ENCODE measurements around the gene RPS6KL1. TPM values are rescaled to one million over a fixed set of nuclear protein-coding genes. Genes with fewer than 3 reads are reported as not detected.

Gene RPS6KL1
- polyA plus RNA-seq, 4 donors: 0.72 to 1.8 (median 1.2) TPM

DNA sequence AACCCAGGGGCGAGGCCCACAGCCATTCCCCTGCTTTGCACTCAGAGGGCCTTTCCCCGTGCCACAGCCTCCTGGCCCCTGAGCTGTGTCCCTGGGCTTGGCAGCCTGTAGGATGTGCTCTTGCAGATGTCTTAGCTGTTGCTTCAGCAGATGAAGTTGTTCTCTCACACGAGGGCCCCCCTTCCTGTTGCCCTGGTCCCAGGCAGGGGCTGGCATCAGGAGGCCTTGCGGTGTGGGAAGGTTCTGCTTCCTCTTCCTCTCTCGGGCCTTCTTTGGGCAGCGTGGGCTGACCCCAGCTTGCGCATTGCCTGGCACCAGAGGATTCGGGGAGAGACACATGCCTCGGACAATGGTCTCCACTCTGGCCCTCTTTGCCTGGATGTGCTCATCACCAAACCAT, 59.8 kb downstream of the RPS6KL1 start:
- DNase-seq (ENCODE audit: low read depth in 4 of 4, low spot score in 3 of 4): no peak

DNA sequence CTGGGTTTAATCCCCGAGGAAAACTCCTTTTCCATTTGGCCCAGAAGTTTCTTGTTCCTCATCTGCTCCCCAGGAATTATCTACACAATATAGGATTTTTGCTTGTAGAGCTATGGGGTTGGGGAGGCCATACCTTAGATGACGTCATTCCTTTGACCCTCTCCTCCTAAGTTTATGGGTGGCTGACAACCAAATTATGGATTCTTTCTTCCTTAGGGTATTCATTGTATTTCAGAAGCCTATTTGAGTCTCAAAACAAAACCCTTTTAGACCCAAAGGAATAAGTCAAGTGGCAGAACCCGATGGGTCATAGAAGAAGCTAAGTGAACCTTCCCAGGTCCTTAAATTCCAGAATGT, 61.3 kb downstream of the RPS6KL1 start:
- no peak for DNase-seq (ENCODE audit: low read depth in 4 of 4, low spot score in 3 of 4)

DNA sequence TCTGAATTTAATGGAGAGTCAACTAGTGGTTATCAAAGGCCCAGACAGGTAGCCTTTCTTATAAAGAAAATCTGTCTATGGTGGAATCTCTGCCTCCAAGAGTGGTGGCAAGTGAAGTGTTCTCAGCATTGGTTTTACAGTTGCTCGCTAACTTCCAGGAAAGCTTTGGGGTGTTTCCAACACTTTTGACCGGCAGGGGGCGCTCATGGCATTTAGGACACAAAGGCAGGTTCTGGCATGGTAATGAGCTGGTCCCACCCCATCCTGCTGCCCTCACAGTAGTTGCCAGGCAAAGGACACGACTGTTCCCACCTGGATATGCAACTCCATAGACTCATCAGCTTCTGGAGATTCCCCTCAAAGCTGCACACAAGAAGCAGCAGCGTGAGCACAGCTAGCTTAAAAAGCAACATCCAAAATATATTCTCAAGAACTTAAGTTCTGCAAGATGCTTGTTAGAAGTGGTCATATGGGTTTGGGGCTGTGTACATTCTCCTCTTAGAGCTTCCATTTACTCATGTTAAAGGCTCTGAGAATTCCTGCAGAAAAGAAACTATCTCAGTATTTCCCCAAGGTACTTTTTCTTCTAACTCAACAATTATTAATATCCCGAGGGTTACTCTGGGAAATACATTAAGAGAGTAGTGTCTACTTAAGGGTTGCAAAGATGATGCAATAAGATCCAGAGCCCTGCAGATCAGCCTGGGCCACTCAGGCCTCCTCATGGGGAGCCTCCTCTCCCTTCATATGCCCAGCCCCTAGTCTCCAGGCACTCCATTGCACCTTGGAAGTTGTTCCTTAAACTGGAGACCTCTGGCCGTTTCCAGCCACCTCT, 61.9 kb downstream of the RPS6KL1 start:
- peak in 3 of 4 donors; percentile 72 to 74 (median 73) for DNase-seq (ENCODE audit: low read depth in 4 of 4, low spot score in 3 of 4)

DNA sequence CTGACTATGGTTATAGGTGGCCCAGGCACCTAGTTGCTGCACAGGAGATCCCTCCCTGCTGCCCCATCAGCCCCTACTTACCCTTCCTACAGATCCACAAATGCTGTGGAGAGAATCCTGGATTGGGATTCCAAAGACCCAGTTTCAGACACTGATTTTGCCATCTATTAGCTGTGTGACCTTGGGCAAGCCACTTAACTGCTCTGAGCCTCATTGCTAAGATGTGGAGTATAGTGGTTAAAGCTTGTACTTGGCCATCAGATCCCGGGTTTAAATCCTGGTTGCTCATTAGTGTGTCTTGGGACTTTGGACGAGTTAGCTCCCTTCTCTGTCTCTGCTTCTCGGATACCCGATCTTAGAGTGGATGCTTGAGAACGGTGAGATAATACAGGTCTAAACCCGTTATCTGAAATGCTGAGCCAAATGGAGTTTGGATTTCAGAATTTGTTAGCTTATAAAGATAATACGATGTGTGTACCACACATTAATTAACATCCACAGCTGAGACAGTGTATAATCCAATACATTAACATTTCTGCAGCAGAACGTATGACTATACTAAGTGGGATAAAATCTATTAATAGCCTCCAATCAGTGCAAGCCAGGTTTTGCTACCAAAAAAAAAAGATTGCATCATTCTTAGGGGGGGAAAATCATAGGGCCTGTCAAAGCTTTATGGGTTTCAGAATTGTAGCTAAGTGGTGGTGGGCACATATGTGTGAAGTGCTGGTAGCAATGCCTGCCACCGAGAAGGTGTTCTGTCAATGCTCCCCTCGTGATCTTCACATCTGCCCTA, 63.1 kb downstream of the RPS6KL1 start:
- no peak for DNase-seq (ENCODE audit: low read depth in 4 of 4, low spot score in 3 of 4)

DNA sequence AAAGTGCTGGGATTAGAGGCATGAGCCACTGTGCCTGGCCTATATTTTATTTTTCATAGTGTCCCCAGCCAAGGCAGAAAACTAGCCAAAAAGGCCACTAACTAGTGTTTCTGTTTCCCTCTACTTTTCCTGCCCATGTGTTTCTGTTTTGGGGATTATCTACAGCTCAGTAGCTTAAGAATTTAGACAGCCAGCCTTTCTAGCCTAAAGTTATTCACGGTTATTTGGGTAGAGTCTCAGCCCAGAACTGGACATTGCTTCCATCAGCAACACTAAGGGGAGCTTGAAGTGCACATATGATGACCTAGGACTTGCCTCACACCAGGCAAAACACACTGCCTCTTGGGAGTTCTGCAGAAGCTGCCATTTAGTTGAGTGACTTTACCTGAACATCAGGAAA, 65.0 kb downstream of the RPS6KL1 start:
- no peak for DNase-seq (ENCODE audit: low read depth in 4 of 4, low spot score in 3 of 4)

DNA sequence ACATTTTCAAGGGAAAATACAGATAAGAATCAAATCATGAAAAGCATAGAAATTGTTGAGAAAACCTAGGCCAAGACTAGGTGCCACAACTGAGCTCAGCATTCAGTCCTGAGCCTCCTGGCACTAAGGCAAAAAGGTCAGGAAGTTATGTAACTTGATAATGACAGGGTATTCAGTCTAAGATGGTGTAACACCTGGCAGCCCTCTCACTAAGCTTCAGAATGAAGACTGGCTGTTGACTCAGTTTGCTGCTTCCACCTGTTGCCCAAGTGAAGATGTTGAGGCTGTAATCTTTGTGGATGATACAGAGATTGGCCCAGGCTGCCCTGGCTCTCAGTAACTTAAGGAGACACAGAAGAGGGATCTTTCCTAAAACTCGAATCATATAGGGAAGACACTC, 66.7 kb downstream of the RPS6KL1 start:
- DNase-seq (ENCODE audit: low read depth in 4 of 4, low spot score in 3 of 4): no peak

DNA sequence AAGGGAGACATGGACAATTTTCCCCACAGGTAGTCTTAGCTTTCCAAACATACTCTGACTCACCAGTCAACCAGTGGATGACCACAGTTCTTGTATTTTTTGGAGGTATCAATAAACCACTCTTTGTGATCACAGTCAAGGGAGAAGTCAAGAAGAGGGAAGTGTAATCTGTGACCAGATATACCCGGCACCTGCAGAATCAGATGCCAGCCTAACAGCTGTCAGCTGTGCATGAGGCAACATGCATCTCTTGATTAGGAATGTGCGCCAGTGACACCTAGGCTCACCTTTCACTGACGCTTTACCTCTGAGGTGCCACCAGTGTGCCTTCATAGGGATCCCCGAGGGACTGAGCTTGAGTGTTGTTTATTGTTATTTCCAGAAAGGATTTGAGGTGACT, 67.1 kb downstream of the RPS6KL1 start:
- no peak for DNase-seq (ENCODE audit: low read depth in 4 of 4, low spot score in 3 of 4)

DNA sequence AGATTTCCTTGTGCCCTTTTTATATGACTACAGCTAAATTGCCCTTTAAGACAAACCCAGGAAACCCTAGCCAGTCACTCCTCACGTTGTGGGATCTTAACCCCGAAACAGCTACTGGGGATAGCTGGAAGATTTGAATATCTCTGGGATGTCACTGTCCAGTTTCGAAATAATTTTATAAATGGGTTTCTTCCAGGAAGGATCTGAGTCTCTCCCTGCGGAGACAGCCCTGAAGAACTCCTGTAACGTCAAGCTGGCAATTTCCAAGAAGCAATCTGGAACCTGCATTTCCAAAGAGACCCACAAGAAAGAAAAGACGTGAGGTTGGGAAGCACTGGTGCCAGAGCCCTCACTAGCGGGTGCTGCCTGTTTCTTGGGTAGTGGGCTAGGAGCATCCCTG, 68.0 kb downstream of the RPS6KL1 start:
- DNase-seq (ENCODE audit: low read depth in 4 of 4, low spot score in 3 of 4): no peak

Other genes with a start within 250 kb of the RPS6KL1 start
- 10 to 100 TPM; 25.6 to 42.9 (median 37.9) TPM for gene AREL1, start 210.2 kb downstream of the RPS6KL1 start, polyA plus RNA-seq (ENCODE audit: insufficient read length in 4 of 4)
- gene FCF1, start 210.1 kb downstream of the RPS6KL1 start, polyA plus RNA-seq (ENCODE audit: insufficient read length in 4 of 4): 10 to 100 TPM; 47.0 to 69.5 (median 62.2) TPM
- gene YLPM1, start 159.9 kb downstream of the RPS6KL1 start, polyA plus RNA-seq (ENCODE audit: insufficient read length in 4 of 4): 100 to 1,000 TPM in 1 of 4 donors, 10 to 100 TPM in 3; 80.2 to 112 (median 91.5) TPM
- 1 to 10 TPM in 2 of 4 donors, under 1 TPM in 2; 0.37 to 3.0 (median 0.83) TPM for gene PROX2, start 47.1 kb downstream of the RPS6KL1 start, polyA plus RNA-seq (ENCODE audit: insufficient read length in 4 of 4)
- gene DLST, start 41.3 kb downstream of the RPS6KL1 start, polyA plus RNA-seq (ENCODE audit: insufficient read length in 4 of 4): 100 to 1,000 TPM in 3 of 4 donors, 10 to 100 TPM in 1; 74.3 to 122 (median 113) TPM
- 10 to 100 TPM in 1 of 4 donors, 1 to 10 TPM in 3; 5.7 to 12.5 (median 8.4) TPM for gene PGF, start 32.3 kb upstream of the RPS6KL1 start, polyA plus RNA-seq (ENCODE audit: insufficient read length in 4 of 4)
- 10 to 100 TPM; 48.4 to 67.7 (median 61.4) TPM for gene EIF2B2, start 79.7 kb upstream of the RPS6KL1 start, polyA plus RNA-seq (ENCODE audit: insufficient read length in 4 of 4)
- gene MLH3, start 128.2 kb upstream of the RPS6KL1 start, polyA plus RNA-seq (ENCODE audit: insufficient read length in 4 of 4): 10 to 100 TPM; 27.8 to 46.1 (median 37.1) TPM
- gene ACYP1, start 140.8 kb upstream of the RPS6KL1 start, polyA plus RNA-seq (ENCODE audit: insufficient read length in 4 of 4): 10 to 100 TPM; 25.5 to 52.6 (median 33.8) TPM
- 1 to 10 TPM; 1.7 to 9.5 (median 8.3) TPM for gene ZC2HC1C, start 146.4 kb upstream of the RPS6KL1 start, polyA plus RNA-seq (ENCODE audit: insufficient read length in 4 of 4)
- gene NEK9, start 203.8 kb upstream of the RPS6KL1 start, polyA plus RNA-seq (ENCODE audit: insufficient read length in 4 of 4): 100 to 1,000 TPM; 117 to 141 (median 122) TPM

Data from left renal pelvis (tissue), 4 donors.